ENCODE results near the gene OR10A5. TPM values are rescaled to one million over a fixed set of nuclear protein-coding genes. Genes with fewer than 3 reads are reported as not detected.

The OR10A5 gene
- total and polyA plus RNA-seq, 2 donors (not counting 3 experiments of a cell fraction or from before 2014, with no cell fraction given): not detected

GRCh38 chr11:6871278-6871677 is 25.8 kb downstream of the OR10A5 start:
- Histone ChIP-seq H3K4me2 (ENCODE audit: insufficient read depth, low read length) (no peak overlapping the region), H3K36me3 (ENCODE audit: control insufficient read depth in 2 of 2, extremely low read depth in 1 of 2, insufficient read depth in 2 of 2, low read length in 2 of 2) (no peaks in the 10 kb centered on the region), H3K4me1 (ENCODE audit: control insufficient read depth, extremely low read depth, insufficient read depth, low read length) (no peaks in the 10 kb centered on the region), H3K27ac (ENCODE audit: insufficient read depth, low read depth, low read length) (no peak overlapping the region), H3K9me3 (replicated peaks; ENCODE audit: control insufficient read depth, insufficient read depth, low read length) (no peaks in the 10 kb centered on the region), H3K4me3 (replicated peaks in 1 of 3; ENCODE audit: insufficient read depth in 1 of 3, low read depth in 1 of 3, low read length in 3 of 3) (no peak overlapping the region), H4K20me1 (replicated peaks; ENCODE audit: control insufficient read depth, extremely low read depth, insufficient read depth, low read length) (no peaks in the 10 kb centered on the region), H3K27me3 (ENCODE audit: control insufficient read depth in 2 of 2, insufficient read depth in 2 of 2, low read length in 2 of 2) (peaks cover 0 to 3% of the 10 kb centered on the region in 2 experiments), H3K79me2 (ENCODE audit: control insufficient read depth, insufficient read depth, low read length) (no peaks in the 10 kb centered on the region), H2AFZ (ENCODE audit: low read depth, low read length) (no peak overlapping the region), H3K9ac (replicated peaks; ENCODE audit: extremely low read depth, insufficient read depth, low read length) (no peak overlapping the region), H3K9me1 (replicated peaks; ENCODE audit: control insufficient read depth, extremely low read depth, insufficient read depth, low read length) (no peaks in the 10 kb centered on the region)
- intact Hi-C loops (cut with micrococcal nuclease): no loop called here
- DNase-seq (ENCODE audit: low read depth, low spot score) (no peak), FAIRE-seq (no peak)
- TF ChIP-seq MYC (IDR thresholded peaks at IDR 0.05; ENCODE audit: low read depth, low read length) (no peak), JUN (IDR thresholded peaks at IDR 0.05; ENCODE audit: borderline replicate concordance, insufficient read depth, insufficient read length, low read depth) (no peak), EZH2 (IDR thresholded peaks at IDR 0.05; ENCODE audit: borderline replicate concordance, low read depth, low read length, severe bottlenecking) (no peak)
- ChIA-PET CTCF (interaction anchor here (1.4 kb wide), 1 partner anchor 8 kb away, joined by 4 read pairs; the partner anchor contains the start of gene OR10A2), POLR2A (no interaction called here)
- dilution Hi-C loops (cut with MboI; ENCODE audit: extremely low pct_ligation_motif_present, low sequenced_read_pairs): no loop called here
- no TSS peak for BruUV-seq (replicated peaks)

GRCh38 chr11:6875761-6876160 is 30.3 kb downstream of the OR10A5 start:
- no peak overlapping the region for H3K9ac ChIP-seq (replicated peaks; ENCODE audit: extremely low read depth, insufficient read depth, low read length)
- H2AFZ ChIP-seq (ENCODE audit: low read depth, low read length): no peak overlapping the region
- H3K4me2 ChIP-seq (ENCODE audit: insufficient read depth, low read length): no peak overlapping the region
- TF ChIP-seq EZH2 (IDR thresholded peaks at IDR 0.05; ENCODE audit: borderline replicate concordance, low read depth, low read length, severe bottlenecking): no peak
- TF ChIP-seq JUN (IDR thresholded peaks at IDR 0.05; ENCODE audit: borderline replicate concordance, insufficient read depth, insufficient read length, low read depth): no peak
- TF ChIP-seq POLR2AphosphoS5 (IDR thresholded peaks at IDR 0.05; ENCODE audit: insufficient read depth, low read depth, low read length): no peak
- TF ChIP-seq CTCF (IDR thresholded peaks at IDR 0.05; ENCODE audit: extremely low read depth in 1 of 2, insufficient read depth in 1 of 2, low read depth in 1 of 2, low read length in 2 of 2): no peak
- TF ChIP-seq MYC (IDR thresholded peaks at IDR 0.05; ENCODE audit: low read depth, low read length): no peak
- TF ChIP-seq MAX (IDR thresholded peaks at IDR 0.05; ENCODE audit: insufficient read depth, insufficient read length): no peak
- TF ChIP-seq POLR2A (IDR thresholded peaks at IDR 0.05; ENCODE audit: low read depth, low read length): no peak
- no peak for TF ChIP-seq FOS (IDR thresholded peaks at IDR 0.05; ENCODE audit: borderline replicate concordance, insufficient read depth, low read length)
- no peaks in the 10 kb centered on the region for H3K9me1 ChIP-seq (replicated peaks; ENCODE audit: control insufficient read depth, extremely low read depth, insufficient read depth, low read length)
- CTCF ChIA-PET: interaction anchor here (1.1 to 1.2 kb wide), 2 partner anchors 18 to 20 kb away, joined by 3 read pairs; no protein-coding TSS in a partner anchor
- no peaks in the 10 kb centered on the region for H4K20me1 ChIP-seq (replicated peaks; ENCODE audit: control insufficient read depth, extremely low read depth, insufficient read depth, low read length)
- POLR2A ChIA-PET: no interaction called here
- BruUV-seq (replicated peaks): no TSS peak
- H3K79me2 ChIP-seq (ENCODE audit: control insufficient read depth, insufficient read depth, low read length): no peaks in the 10 kb centered on the region
- dilution Hi-C loops (cut with MboI; ENCODE audit: extremely low pct_ligation_motif_present, low sequenced_read_pairs) (no loop called here), intact Hi-C loops (cut with micrococcal nuclease) (no loop called here)
- peaks cover 0 to 3% of the 10 kb centered on the region in 2 experiments for H3K27me3 ChIP-seq (ENCODE audit: control insufficient read depth in 2 of 2, insufficient read depth in 2 of 2, low read length in 2 of 2)
- no peak overlapping the region for H3K27ac ChIP-seq (ENCODE audit: insufficient read depth, low read depth, low read length)
- no peaks in the 10 kb centered on the region for H3K9me3 ChIP-seq (replicated peaks; ENCODE audit: control insufficient read depth, insufficient read depth, low read length)
- no peaks in the 10 kb centered on the region for H3K4me1 ChIP-seq (ENCODE audit: control insufficient read depth, extremely low read depth, insufficient read depth, low read length)
- FAIRE-seq (no peak), DNase-seq (ENCODE audit: low read depth, low spot score) (no peak)
- no peaks in the 10 kb centered on the region for H3K36me3 ChIP-seq (ENCODE audit: control insufficient read depth in 2 of 2, extremely low read depth in 1 of 2, insufficient read depth in 2 of 2, low read length in 2 of 2)
- H3K4me3 ChIP-seq (replicated peaks in 1 of 3; ENCODE audit: insufficient read depth in 1 of 3, low read depth in 1 of 3, low read length in 3 of 3): no peak overlapping the region

All from endothelial cell of umbilical vein (primary cell).